Neural cell (in vitro differentiated cells): ENCODE results near the gene LEO1. TPM values are rescaled to one million over a fixed set of nuclear protein-coding genes. Genes with fewer than 3 reads are reported as not detected.

Experiments
- H2AFZ ChIP-seq: fragments of 200-600, 300-800 bp; sonication (generic), shearing (Covaris generic); 2 replicates; pipeline ENCODE4 v1.6.0; 2014; ENCODE audit warnings: low read depth, mild to moderate bottlenecking, antibody characterized with exemption, low read length, moderate library complexity
- H3F3A ChIP-seq: fragments of 200-600 bp; shearing (Covaris generic); 2 replicates; pipeline ENCODE4 v1.6.1; 2016; ENCODE audit warnings: mild to moderate bottlenecking, moderate library complexity, mixed read lengths, antibody characterized with exemption, low read length; ENCODE audit not compliant: insufficient read depth, poor library complexity, severe bottlenecking
- H3K27ac ChIP-seq: fragments of 200-600, 300-800 bp; sonication (generic), shearing (Covaris generic); 2 replicates; pipeline ENCODE4 v1.5.1; 2014; ENCODE audit warnings: mild to moderate bottlenecking, low read length, moderate library complexity
- H3K27me3 ChIP-seq: fragments of 300-800, 200-600 bp; sonication (generic), shearing (Covaris generic); 2 replicates; pipeline ENCODE4 v1.6.0; 2014; ENCODE audit warnings: mild to moderate bottlenecking, low read depth, low read length, moderate library complexity; ENCODE audit not compliant: insufficient read depth
- H3K36me3 ChIP-seq: fragments of 300-800, 200-600 bp; sonication (generic), shearing (Covaris generic); 2 replicates; pipeline ENCODE4 v1.5.1; 2014; ENCODE audit warnings: mild to moderate bottlenecking, antibody characterized with exemption, low read length, moderate library complexity; ENCODE audit not compliant: insufficient read depth
- H3K4me2 ChIP-seq: fragments of 300-800, 200-600 bp; sonication (generic), shearing (Covaris generic); 2 replicates; pipeline ENCODE4 v1.6.0; 2014; ENCODE audit warnings: mild to moderate bottlenecking, low read length
- H3K4me3 ChIP-seq: fragments of 300-800, 200-600 bp; sonication (generic), shearing (Covaris generic); 2 replicates; pipeline ENCODE4 v1.5.1; 2014; ENCODE audit warnings: mild to moderate bottlenecking, low read length, moderate library complexity
- H3K79me2 ChIP-seq: fragments of 200-600 bp; shearing (Covaris generic); replicated peaks from 2 replicates; pipeline ENCODE4 v1.6.0; 2014; ENCODE audit warnings: mild to moderate bottlenecking, low read length, moderate library complexity; ENCODE audit not compliant: insufficient read depth
- H3K9ac ChIP-seq: fragments of 300-800, 200-600 bp; sonication (generic), shearing (Covaris generic); 2 replicates; pipeline ENCODE4 v1.6.1; 2016; ENCODE audit warnings: mild to moderate bottlenecking, low read length, mixed read lengths
- H3K9me2 ChIP-seq: fragments of 200-600 bp; shearing (Covaris generic); 2 replicates; pipeline ENCODE4 v1.6.1; 2016; ENCODE audit warnings: mild to moderate bottlenecking, low read length, mixed read lengths; ENCODE audit not compliant: insufficient read depth
- H3K9me3 ChIP-seq: fragments of 200-600, 300-800 bp; sonication (generic), shearing (Covaris generic); 2 replicates; pipeline ENCODE4 v1.6.1; 2016; ENCODE audit warnings: mild to moderate bottlenecking, mixed run types, low read length, moderate library complexity, mixed read lengths
- H4K20me1 ChIP-seq: fragments of 200-600 bp; shearing (Covaris generic); 2 replicates; pipeline ENCODE4 v1.6.1; 2016; ENCODE audit warnings: mild to moderate bottlenecking, mixed run types; ENCODE audit not compliant: insufficient read depth
- EP300 ChIP-seq: fragments of 450-650 bp; conservative IDR thresholded peaks from 2 replicates; pipeline ENCODE4 v1.6.1; 2014; ENCODE audit warnings: antibody characterized with exemption, mild to moderate bottlenecking, moderate library complexity; ENCODE audit not compliant: poor library complexity, severe bottlenecking
- EZH2 ChIP-seq: fragments of 200-600, 300-800 bp; shearing (Covaris generic), sonication (generic); IDR thresholded peaks from 2 replicates; pipeline ENCODE4 v1.6.1; 2014; ENCODE audit warnings: antibody characterized with exemption, low read length, borderline replicate concordance, mild to moderate bottlenecking; ENCODE audit not compliant: insufficient read depth, poor library complexity, severe bottlenecking
- MXI1 ChIP-seq: fragments of 450-650 bp; conservative IDR thresholded peaks from 2 replicates; pipeline ENCODE4 v1.6.1; 2014; ENCODE audit warnings: antibody characterized with exemption, mild to moderate bottlenecking; ENCODE audit not compliant: poor library complexity, severe bottlenecking
- POLR2AphosphoS5 ChIP-seq: IDR thresholded peaks from 2 replicates; pipeline ENCODE4 v1.6.1; 2012
- RAD21 ChIP-seq: fragments of 450-650 bp; conservative IDR thresholded peaks from 2 replicates; pipeline ENCODE4 v1.6.1; 2014; ENCODE audit warnings: antibody characterized with exemption, mild to moderate bottlenecking, moderate library complexity
- REST ChIP-seq: IDR thresholded peaks from 2 replicates; pipeline ENCODE4 v1.6.1; 2012; ENCODE audit warnings: borderline replicate concordance
- SMC3 ChIP-seq: fragments of 450-650 bp; conservative IDR thresholded peaks from 2 replicates; pipeline ENCODE4 v1.6.1; 2014; ENCODE audit warnings: antibody characterized with exemption, mild to moderate bottlenecking, moderate library complexity; ENCODE audit not compliant: poor library complexity
- TAF1 ChIP-seq: IDR thresholded peaks from 2 replicates; pipeline ENCODE4 v1.6.1; 2012; ENCODE audit warnings: low read depth
- polyA plus RNA-seq: library from polyadenylated mRNA; depleted of rRNA; stranded (reverse); fragments of >200 nt; gene quantifications from 2 replicates; pipeline ENCODE4 v1.2.3, GENCODE V29; 2014
- TF ChIP-seq, protein P1 (sequence below): fragments of 450-650 bp; IDR thresholded peaks from 2 replicates; pipeline ENCODE4 v1.5.1; 2014; ENCODE audit warnings: antibody characterized with exemption, mild to moderate bottlenecking, moderate library complexity; ENCODE audit not compliant: poor library complexity, severe bottlenecking

Gene LEO1
- polyA plus RNA-seq, 1 donor from 2014 or later, result 30.3 TPM

GRCh38 chr15:51907136-51907862 is 64.3 kb downstream of the LEO1 start:
- no peaks in the 10 kb centered on the region for H3K9me3 ChIP-seq
- H3K36me3 ChIP-seq, result no peaks in the 10 kb centered on the region
- no peak overlapping the region for H3K9ac ChIP-seq
- no peaks in the 10 kb centered on the region for H3F3A ChIP-seq
- no peaks in the 10 kb centered on the region for H3K9me2 ChIP-seq
- H2AFZ ChIP-seq, result no peak overlapping the region
- H3K27ac ChIP-seq, result no peak overlapping the region
- no peaks in the 10 kb centered on the region for H3K79me2 ChIP-seq
- no peak overlapping the region for H3K4me2 ChIP-seq
- no peaks in the 10 kb centered on the region for H3K27me3 ChIP-seq
- TF ChIP-seq EP300 (no peak), POLR2AphosphoS5 (no peak), SMC3 (no peak), MXI1 (no peak), REST (no peak), RAD21 (no peak), EZH2 (no peak), TAF1 (no peak)
- TF ChIP-seq, protein P1, sequence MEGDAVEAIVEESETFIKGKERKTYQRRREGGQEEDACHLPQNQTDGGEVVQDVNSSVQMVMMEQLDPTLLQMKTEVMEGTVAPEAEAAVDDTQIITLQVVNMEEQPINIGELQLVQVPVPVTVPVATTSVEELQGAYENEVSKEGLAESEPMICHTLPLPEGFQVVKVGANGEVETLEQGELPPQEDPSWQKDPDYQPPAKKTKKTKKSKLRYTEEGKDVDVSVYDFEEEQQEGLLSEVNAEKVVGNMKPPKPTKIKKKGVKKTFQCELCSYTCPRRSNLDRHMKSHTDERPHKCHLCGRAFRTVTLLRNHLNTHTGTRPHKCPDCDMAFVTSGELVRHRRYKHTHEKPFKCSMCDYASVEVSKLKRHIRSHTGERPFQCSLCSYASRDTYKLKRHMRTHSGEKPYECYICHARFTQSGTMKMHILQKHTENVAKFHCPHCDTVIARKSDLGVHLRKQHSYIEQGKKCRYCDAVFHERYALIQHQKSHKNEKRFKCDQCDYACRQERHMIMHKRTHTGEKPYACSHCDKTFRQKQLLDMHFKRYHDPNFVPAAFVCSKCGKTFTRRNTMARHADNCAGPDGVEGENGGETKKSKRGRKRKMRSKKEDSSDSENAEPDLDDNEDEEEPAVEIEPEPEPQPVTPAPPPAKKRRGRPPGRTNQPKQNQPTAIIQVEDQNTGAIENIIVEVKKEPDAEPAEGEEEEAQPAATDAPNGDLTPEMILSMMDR, result no peak
- no peak overlapping the region for H3K4me3 ChIP-seq
- no peaks in the 10 kb centered on the region for H4K20me1 ChIP-seq

GRCh38 chr15:51904931-51905330 is 66.6 kb downstream of the LEO1 start:
- Histone ChIP-seq H4K20me1 (no peaks in the 10 kb centered on the region), H3K9me2 (no peaks in the 10 kb centered on the region), H3K9ac (no peak overlapping the region), H3K36me3 (peaks cover 15% of the 10 kb centered on the region), H3K4me2 (no peak overlapping the region), H2AFZ (no peak overlapping the region), H3K9me3 (no peaks in the 10 kb centered on the region), H3K4me3 (no peak overlapping the region), H3K27ac (no peak overlapping the region), H3K27me3 (no peaks in the 10 kb centered on the region), H3F3A (no peaks in the 10 kb centered on the region), H3K79me2 (no peaks in the 10 kb centered on the region)
- TF ChIP-seq REST (no peak), POLR2AphosphoS5 (no peak), TAF1 (no peak), SMC3 (no peak)
